NCI-H1436 treated with DMSO at 0.1 percent for 48 hours (cell line): ENCODE results near the gene FUBP3.

Experiments used
- DNase-seq: peaks from one replicate; lab custom pipeline; 2025; lab: John Stamatoyannopoulos, UW

Gene FUBP3, protein sequence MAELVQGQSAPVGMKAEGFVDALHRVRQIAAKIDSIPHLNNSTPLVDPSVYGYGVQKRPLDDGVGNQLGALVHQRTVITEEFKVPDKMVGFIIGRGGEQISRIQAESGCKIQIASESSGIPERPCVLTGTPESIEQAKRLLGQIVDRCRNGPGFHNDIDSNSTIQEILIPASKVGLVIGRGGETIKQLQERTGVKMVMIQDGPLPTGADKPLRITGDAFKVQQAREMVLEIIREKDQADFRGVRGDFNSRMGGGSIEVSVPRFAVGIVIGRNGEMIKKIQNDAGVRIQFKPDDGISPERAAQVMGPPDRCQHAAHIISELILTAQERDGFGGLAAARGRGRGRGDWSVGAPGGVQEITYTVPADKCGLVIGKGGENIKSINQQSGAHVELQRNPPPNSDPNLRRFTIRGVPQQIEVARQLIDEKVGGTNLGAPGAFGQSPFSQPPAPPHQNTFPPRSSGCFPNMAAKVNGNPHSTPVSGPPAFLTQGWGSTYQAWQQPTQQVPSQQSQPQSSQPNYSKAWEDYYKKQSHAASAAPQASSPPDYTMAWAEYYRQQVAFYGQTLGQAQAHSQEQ

DNA sequence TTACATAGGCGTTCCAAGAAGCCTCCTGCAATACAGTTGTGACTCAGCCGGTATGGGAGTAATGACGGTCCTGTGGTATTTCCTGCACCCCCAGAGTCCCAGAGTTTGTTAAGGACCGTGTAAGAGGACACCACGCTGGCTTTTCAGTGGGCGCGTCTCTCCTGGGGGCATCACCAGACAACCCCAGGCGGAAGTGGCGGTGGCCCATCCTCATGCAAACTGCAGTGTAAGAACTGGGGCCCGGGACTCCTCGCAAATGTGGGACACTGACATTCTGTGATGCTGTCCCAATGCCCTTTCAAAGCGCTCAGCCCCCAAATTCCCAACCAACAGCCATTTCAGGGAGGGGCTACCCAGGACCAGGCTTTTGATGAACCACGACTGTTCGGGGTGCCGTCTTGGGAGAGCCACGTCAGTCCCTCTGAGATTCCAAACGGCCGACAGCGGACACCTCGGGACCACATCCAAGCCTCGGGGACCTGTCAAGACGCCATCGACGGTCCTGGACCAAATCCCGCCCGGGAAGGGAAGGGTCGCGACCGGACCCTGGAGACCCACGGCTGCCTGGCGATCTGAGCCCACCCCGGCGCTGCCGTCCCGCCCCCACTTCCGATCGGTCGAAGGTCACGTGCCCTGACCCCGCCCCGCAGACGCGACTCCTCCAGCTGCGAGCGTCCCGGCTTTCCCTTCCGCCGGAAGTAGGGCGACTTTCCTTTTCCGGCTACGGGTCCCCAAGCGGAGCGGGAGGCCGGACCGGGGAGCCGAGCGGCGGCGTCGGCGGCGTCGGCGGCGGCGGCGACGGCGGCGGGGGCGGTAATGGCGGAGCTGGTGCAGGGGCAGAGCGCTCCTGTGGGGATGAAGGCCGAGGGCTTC lies at the start of gene FUBP3:
Gene FUBP3, plus strand, starts transcription at position 713 of the 873 bp plus-strand sequence. Its CDS starts 104 bp downstream, at position 817.
- DNase-seq, result peak; percentile 51

DNA sequence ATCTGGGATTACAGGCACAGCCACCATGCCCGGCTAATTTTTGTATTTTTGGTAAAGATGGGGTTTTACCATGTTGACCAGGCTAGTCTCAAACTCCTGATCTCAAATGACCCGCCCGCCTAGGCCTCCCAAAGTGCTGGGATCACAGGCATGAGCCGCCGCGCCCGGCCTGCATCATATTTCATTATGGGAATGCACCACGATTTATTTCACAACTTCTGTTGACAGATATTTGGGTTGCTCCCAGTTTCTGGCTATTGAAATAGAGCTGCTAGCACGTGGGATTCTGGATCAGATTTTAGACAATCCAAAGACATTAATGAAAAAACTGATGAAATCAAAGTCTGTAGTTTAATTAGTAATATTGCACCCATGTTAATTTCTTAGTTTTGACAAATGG lies 48.4 kb upstream of the FUBP3 start:
- DNase-seq, result no peak

DNA sequence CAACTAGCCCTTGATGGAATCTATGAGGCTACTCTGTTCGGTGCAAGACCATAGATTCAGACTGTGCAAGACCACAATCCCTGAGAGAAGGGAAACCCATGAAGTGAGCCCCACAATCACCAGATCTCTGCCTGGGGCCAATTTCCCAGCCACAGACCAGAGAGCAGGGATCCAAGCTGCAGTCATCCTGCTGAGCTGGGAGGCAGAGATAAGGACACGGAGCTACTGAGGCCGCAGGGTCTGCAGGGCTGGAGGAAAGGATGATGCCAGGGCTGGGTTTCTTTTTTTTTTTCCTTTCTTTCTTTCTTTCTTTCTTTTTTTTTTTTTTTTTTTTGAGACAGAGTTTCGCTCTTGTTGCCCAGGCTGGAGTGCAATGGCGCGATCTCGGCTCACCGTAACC lies 47.7 kb upstream of the FUBP3 start:
- DNase-seq, result no peak

DNA sequence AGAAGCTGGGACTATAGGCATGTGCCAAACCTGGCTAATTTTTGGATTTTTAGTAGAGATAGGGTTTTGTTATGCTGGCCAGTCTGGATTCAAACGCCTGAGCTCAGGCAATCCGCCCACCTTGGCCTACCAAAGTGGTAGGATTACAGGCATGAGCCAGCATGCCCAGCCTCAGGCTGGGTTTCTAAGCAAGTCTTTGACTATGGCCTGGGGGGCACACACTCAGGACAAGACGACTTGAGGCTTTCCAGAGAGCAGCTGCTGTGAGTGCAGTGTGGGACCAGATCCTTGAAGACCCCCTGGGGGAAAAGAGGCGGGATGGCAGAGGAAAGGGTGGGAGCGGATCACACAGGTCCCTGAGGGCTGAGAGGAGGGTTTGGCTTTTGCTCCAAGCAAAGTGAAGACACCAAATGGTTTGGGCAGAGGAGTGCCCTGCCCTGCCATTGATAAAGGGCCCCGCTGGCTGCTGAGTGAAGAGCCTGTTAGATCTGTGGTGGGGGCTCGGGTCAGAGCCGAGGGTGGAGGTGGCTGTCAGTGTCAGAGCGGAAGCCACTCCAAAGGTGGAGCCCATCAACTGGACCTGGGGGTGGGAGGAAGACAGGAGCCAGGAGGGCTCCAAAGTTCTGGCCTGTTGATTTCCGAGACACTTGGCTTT lies 46.8 kb upstream of the FUBP3 start:
- DNase-seq, result no peak

DNA sequence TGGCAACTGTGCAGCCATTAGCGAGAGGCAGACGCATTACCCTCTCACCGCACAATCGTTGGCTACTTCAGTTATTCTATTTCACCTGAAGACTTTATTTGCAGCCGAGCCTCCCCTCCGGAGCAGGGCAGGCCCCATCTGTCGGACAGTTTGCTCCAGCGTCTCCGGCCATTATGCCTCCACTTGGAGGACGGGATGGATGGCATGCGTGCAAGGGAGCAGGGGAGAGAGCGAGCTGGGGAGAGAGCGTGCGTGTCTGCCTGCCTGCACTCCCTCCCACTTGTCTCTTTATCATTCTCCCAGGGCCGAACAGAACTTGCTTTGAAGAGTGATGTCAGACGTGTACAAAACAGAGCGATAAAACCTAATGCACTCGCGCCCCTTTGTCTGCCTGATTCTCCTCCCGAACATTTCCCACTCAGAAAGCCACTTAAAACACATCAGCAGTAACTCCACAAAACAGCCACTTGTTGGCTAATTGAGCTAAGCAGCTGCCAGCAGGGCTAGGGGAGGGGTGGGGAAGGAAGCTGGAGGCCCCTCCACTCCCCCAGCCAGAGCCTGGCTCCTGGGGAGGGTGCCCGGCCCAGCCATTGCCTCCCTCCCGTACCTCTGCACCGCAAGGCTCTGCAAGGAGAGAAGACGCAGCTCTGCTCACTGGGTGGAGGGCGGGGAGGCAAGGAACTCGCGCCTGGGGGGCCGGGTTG lies 43.4 kb upstream of the FUBP3 start:
- DNase-seq, result peak; percentile 99

DNA sequence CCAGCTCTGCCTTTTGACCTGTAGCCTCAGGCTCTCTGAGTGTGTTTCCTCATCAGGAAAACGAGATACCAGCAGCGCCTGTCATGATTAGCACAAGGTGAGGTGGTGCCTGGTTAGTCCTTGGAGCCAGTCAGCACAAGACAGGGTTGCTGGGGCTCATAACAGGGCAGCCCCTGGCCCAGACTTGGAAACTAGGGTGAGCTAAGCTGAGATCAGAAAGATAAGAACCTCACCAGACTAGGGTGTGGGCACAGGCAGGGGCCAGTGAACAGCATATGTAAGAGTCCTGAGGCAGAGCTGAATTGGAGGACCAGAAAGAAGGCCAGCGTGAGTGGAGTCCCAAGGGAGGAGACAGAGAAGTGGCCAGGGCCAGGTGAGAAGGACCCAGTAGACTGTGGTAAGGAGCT lies 42.7 kb upstream of the FUBP3 start:
- no peak for DNase-seq

DNA sequence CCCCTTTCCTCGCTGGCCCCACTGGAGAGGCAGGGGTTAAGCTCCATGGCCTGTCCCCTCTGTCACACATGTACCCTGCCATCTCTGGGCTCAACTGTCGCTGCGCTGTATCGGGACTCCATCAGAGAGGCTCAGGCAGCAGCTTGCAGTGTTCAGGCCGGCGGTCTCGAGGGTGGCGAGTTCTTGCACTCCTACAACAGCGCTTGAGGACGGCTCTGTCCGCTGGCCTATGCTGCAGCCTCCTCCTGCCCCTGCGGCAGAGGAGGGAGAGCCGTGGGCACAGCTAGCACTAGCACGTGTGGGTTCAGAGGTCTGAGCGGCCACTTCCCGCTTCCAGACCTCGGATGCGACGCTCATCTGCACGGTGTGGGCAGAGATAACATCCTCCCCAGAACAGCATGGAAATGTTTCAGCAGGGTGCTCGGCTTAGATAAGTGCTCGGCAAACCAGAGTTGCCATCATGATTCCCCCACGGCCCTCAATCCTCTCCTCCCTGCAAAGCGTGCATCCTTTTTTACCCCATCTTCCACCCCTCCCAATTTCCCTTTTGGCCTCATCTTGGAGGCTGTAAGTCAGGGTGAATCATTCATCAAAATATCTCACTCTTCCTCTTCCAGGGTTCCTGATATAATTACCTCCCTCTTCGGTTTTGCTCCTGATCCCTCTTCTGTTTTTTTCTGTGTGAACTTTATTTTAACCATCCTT lies 41.9 kb upstream of the FUBP3 start:
- no peak for DNase-seq

DNA sequence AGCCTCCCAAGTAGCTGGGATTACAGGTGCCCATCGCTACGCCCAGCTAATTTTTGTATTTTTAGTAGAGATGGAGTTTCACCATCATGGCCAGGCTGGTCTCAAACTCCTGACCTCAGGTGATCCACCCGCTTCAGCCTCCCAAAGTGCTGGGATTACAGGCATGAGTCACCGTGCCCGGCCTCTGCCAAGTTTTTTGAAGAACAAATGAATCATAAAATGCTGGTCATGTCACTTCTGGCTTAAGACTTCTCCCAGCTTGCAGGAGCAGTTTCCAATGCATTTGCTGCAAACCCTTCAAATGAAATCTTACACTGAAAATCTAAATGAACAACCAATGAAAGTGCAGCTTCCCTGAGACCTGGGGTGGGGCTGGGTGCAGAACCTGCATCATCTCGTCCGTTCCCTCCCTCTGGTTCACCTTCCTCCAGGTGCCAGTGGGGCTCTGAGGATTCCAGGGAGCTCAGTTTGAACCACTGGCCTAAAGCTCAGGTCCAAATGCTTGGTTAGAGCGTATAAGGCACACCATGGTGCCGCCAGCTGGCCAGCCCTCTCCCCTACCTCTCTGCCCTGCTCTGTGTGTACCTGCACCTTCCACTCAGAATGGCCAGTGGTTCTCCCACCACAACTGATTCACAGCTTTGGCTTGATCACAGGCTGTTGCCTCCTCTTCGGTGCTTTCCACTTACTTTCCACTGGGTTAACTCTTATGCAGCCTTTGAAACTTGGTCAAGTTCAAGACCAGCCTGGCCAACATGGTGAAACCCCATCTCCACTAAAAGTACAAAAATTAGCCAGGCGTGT lies 39.8 kb upstream of the FUBP3 start:
- DNase-seq, result no peak

DNA sequence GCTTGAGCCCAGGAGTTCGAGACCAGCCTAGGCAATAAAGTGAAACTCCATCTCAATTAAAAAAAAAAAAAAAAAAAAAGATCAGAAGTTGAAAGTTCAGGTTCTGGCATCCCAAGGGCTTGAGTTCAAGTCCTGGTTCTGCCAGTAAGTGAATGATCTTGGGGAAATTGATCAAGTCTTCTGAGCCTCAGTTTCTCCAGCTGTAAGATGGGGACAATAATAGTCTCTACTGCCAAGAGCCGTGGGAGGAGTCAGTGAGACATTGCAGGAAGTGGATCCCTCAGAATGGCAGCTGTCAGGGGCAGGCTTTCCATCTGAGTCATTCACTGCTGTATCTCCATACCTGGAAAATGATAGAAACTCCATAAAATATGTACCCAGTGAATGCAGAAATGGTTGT lies 37.8 kb upstream of the FUBP3 start:
- DNase-seq, result no peak

DNA sequence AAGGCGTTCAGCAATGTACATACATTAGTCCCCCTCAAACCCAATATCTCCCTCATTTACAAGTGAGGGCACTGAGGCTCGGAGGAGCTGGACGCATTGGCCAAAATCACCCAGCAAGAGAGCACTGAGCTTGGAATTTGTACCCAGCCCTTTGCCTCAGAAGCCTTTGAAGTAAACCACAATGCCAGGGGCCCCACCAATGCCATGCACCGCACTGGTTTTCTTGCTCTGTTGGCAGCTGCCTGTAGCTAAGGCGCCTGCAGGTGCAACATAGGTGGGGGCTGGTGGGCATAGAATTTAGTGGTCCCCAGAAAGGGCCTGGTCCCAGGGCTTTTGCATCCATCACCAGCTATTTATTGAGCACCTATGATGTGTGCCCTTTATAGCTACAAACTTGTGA lies 37.3 kb upstream of the FUBP3 start:
- no peak for DNase-seq

DNA sequence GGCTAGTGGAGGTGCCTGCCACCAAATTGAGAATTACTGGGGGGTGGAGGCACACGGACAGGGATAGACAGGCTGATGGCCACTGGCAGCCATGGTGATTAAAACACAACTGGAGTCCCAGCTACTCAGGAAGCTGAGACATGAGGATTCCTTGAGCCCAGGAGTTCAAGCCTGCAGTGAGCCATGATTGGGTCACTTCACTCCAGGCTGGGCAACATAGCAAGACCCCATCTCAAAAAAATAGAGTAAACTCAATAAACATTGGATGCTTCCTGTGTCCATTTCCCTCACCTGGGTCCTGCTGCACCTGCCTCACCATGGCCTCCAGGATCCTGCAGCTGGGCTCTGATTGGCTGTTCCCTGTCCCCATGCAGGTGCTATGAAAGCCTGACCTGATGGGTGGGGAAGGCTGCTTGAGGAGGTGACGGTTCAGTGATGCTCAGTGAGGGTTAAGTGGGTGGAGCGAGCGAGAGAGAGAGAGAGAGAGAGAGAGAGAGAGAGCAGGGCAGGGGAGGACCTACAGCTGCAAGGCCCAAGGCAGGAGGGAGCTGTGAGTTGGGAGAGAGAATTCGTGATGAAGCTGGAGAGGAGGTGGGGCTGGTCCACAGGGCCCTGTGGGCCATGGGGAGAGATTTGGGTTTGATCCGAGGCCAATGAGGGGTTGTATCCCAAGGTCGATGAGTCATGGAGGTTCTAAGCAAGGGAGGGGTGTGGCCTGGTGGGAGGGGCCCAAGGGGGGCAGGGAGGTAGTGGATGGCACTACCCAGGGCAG lies 36.7 kb upstream of the FUBP3 start:
- DNase-seq, result no peak

DNA sequence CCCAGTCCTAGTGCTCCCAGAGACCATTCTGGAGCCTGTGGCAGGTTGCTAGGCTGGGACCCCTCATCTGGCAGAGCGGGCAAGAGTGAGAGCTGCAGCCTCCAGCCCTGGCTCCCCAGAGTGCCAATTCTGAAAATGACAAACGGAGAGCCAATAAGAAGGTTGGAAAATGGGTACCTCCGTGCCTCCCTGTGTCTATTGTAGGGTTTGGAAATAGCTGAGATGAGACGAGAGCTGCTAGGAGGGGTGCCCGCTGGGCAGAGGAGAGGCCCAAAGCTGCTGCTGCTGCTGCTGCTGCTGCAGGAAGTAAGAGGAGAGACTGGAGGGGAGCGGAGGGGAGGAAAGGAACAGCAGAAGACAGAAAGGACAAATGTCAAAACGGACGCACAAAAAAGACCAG lies 36.0 kb upstream of the FUBP3 start:
- no peak for DNase-seq

DNA sequence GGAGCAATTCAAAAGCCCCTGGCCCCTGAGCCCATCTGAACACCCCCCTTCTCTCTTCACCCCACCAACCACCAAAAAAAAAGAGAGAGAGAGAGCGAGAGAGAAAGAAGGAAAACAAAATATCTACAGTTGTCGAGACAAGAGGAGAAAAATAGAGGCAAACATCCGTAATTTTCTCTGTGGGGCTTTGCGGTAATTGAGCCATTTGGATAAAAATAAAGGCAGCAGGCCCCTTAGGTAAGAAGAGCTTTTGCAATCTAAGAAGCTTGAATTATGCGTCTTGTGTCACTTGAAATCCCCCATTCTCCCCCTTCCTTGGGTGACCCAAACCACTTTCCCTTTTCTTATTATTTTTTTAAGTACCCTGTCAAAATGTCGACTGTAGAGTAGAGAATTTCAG lies 35.5 kb upstream of the FUBP3 start:
- no peak for DNase-seq

DNA sequence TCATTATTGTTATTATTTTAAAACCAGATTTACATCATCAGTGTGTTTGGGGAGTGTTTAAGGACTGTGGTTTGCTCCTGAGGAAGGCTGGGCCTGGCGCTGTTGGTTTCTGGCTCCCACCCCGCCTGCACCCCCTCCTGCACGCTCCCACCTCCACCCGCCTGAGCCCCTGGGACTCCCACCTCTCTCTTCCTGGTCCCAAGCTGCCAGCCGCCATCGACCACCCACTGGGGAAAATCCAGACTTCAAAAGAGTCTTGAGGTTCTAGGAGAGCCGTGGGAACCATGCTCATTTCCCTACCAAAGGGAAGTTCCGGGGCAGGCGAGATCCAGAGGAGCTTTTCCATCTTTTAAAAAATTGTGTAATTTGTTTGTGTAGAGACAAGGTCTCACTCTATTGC lies 35.0 kb upstream of the FUBP3 start:
- no peak for DNase-seq

DNA sequence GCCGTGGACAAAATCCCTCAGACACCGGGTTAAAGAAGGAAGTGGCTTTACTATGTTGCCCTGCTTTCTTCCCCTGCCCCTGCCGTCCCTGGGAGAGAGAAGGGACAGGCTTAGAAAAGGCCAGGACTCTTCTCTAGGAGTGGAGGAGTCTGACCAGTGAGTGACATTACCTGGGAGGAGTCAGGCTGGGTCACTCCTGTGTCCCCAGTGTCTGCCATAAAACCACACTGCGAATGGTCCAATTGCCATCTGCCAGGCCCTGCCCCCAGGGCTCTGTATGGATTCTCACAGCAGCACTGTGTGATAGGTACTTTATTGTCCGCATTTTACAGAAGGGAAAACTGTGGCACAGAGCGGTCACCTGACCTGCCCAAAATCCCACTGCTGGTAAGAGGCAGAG lies 31.3 kb upstream of the FUBP3 start:
- DNase-seq, result no peak

DNA sequence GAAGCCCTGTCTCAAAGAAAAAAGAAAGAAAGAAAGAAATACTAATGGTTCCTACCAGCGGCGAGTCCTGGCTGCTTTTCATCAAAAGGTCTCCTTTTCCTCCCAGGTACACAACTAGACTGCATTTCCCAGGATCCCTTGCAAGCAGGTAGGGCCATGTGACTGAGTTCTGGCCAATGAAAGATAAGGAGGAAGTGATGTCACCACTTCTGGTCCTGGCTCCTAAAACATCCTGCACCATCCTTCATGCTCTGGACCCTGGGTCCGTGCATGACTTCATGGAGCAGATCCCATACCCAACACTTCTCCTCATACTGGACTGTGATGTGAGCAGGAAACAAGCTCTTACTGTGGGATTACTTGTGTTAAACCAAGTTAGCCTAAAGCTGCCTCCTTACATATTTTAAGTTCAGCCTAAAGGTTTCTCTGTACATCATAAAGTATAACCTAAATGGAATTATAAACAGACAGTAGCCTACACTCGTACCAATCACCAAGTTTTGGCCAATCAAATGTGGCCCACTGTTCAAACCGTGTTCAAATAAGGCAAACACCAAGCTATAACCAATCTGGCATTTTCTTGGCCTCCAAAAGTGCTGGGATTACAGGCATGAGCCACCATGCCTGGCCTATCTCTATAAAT lies 30.2 kb upstream of the FUBP3 start:
- DNase-seq, result no peak

DNA sequence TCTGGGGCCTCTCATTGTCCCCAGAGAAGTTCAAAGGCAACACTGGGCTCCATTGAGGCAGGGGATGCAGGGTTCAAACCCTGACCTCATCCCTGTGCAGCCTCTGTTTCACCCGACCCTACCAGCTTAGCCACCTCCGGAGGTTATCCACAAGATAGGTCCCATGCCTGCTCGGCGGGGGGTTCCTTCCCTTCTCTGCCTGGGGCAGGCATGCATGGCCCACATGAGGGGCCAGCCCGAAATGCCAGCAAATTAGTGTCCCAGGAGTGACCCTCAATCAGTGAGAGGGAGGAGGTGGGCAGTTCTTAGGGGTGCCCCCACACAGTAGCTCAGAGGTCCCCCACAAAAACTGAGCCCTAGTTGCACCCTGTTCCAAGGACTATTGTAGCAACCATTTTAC lies 24.8 kb upstream of the FUBP3 start:
- DNase-seq, result no peak

DNA sequence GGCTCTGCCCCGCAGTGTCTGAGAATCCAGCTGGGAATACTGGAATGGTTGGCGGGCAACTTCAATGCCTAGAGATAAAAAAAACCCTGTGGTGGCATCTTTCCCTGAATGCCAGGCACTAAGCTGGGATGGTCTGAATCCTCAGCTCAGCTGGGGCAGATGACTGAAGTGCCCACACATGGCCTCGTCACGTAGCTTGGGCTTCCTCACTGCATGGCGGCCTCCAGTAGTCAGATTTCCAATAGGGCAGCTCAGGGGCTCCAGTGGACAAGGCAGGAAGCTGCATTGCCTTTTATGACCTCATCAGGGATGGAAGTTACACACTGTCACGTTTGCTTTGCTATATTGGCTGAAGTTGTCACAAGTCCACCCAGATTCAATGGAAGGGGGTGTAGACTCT lies 24.3 kb upstream of the FUBP3 start:
- DNase-seq, result no peak

DNA sequence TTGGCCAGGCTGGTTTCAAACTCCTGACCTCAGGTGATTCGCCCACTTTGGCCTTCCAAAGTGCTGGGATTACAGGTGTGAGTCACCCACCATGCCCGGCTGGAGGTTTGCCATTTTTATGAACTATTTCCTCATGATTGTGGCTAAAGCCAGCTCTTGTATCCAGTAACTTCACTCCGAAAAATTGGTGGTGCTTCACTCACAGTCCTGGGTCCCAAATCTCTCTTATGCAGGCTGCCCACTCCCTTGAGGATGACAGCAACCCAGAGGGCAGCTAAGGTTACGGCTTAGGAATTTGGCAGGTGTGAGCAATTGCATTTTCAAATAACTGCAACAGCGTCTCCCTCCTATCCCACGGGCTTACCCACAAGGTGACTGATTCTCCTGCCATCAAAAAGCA lies 23.4 kb upstream of the FUBP3 start:
- DNase-seq, result no peak
